ENCODE measurements around the gene AP1M1.

AP1M1 gene

DNA sequence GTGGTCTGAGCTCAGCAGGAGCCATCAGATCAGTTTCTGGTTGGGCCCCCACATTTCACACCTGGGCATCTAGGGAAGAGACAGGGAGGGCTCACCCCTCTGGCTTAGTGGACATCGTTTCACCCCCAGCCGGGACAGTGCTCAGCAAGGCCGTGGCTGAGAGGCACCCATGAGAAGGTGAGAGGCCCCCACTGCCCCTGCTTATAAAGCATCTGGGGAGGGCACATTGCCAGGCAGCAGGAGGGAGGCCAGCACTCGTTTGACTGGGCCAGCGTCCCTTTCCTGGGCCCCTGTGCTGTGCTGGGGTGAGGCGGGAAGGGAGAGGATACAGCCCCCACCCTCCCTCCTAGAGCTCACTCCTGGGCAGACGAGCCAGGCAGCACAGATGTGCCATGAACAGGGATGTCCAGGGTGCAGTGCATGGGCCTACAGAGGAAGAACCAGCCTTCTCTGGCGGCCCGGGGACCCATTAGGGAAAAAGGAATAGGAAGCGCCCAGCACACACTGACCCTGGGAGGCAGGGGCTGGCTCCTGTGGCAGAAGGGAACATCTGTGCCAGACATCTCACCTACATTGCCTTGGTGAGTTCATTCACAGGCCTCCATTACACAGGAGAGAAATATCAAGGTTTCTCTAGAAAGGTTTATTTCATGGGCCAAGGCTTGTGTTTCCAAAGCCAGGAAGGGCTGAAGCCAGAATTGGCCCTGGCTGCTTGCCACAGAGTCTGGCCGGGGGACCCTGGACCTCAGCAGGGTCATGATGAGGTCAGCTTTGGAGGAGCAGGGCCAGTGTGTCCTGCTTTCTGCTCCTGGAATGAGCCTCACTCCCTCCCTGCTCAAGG is 7.7 kb downstream of the AP1M1 start:
- no peak for TF ChIP-seq CTCF (IDR thresholded peaks at IDR 0.05; ENCODE audit: control extremely low read depth, extremely low read depth, low read depth, missing control alignments)
- POLR2A ChIA-PET = interaction anchor here (0.6 kb wide), 1 partner anchor 1544 kb away, joined by 3 read pairs; no protein-coding TSS in a partner anchor
- DNase-seq (ENCODE audit: extremely low spot score) = no peak
- CTCF ChIA-PET = interaction anchor here (1.3 kb wide), 1 partner anchor 20 kb away, joined by 3 read pairs; the partner anchor contains the start of gene FAM32A

DNA sequence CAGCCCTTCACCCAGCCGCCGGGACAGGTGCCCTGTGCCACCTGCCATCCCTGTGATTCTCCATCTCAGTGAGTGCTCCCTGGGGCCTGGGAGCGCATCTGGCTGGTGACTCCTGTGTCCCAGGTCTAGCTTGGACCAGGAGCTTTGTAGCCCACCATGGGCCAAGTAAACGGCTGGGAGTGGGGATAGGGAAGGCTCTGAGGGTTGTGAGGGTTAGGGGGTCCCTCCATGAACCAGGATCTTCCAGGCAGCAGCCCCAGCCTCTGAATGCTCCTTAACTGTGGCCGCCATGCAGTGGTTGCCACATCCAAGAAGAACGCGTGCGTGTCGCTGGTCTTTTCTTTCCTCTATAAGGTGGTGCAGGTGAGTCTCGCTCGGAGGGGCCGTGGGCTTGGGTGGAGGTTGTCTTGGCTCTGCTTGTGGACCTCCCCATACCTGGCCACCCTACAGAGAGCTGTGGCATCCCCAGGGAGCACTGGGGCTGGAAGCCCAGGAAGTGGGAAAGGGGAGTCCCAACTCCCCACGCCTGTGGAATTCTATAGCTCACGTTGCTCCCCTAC is 8.4 kb downstream of the AP1M1 start:
- ChIA-PET POLR2A (no interaction called here), CTCF (interaction anchor here (0.7 to 1.3 kb wide), 3 partner anchors 12 to 177 kb away, joined by 3 to 5 read pairs (median 3); partner anchors contain the start of gene FAM32A)
- TF ChIP-seq CTCF (IDR thresholded peaks at IDR 0.05; ENCODE audit: control extremely low read depth, extremely low read depth, low read depth, missing control alignments) = no peak
- DNase-seq (ENCODE audit: extremely low spot score) = no peak

GRCh38 chr19:16206637-16207036 is 8.9 kb downstream of the AP1M1 start:
- DNase-seq (ENCODE audit: extremely low spot score) = no peak
- no peak for TF ChIP-seq CTCF (IDR thresholded peaks at IDR 0.05; ENCODE audit: control extremely low read depth, extremely low read depth, low read depth, missing control alignments)
- ChIA-PET CTCF (interaction anchor here (0.7 to 1.2 kb wide), 2 partner anchors 11 to 176 kb away, joined by 3 to 5 read pairs; no protein-coding TSS in a partner anchor), POLR2A (no interaction called here)

- ChIA-PET POLR2A (no interaction called here), CTCF (interaction anchor here (1.2 kb wide), 1 partner anchor 11 kb away, joined by 5 read pairs; no protein-coding TSS in a partner anchor)
- no peak for TF ChIP-seq CTCF (IDR thresholded peaks at IDR 0.05; ENCODE audit: control extremely low read depth, extremely low read depth, low read depth, missing control alignments)
- no peak for DNase-seq (ENCODE audit: extremely low spot score)
Measured at GRCh38 chr19:16207063-16207462, 9.4 kb downstream of the AP1M1 start.

GRCh38 chr19:16207490-16208025 is 9.8 kb downstream of the AP1M1 start:
- no peak for TF ChIP-seq CTCF (IDR thresholded peaks at IDR 0.05; ENCODE audit: control extremely low read depth, extremely low read depth, low read depth, missing control alignments)
- CTCF ChIA-PET = no interaction called here
- POLR2A ChIA-PET = no interaction called here
- DNase-seq (ENCODE audit: extremely low spot score) = no peak

- POLR2A ChIA-PET = no interaction called here
- CTCF ChIA-PET = no interaction called here
- DNase-seq (ENCODE audit: extremely low spot score) = no peak
- no peak for TF ChIP-seq CTCF (IDR thresholded peaks at IDR 0.05; ENCODE audit: control extremely low read depth, extremely low read depth, low read depth, missing control alignments)
Measured at GRCh38 chr19:16208064-16208759, 10.5 kb downstream of the AP1M1 start.
